Suprapubic skin (tissue), 4 donors: ENCODE measurements around the gene MPP4.

Source experiments
- POLR2A ChIP-seq, 2 donors: fragments of 450-650 bp; IDR thresholded peaks; one replicate each; pipeline ENCODE4 v1.6.1; 2017; ENCODE audit warnings: antibody characterized with exemption in 2 of 2, mild to moderate bottlenecking in 2 of 2, moderate library complexity in 2 of 2
- POLR2AphosphoS5 ChIP-seq, 3 donors: sonication (generic); formaldehyde crosslinking; IDR thresholded peaks; one replicate each; pipeline ENCODE4 v1.6.1; 2017; ENCODE audit warnings: antibody characterized with exemption in 3 of 3
- TF ChIP-seq, protein P1 (sequence below), 2 donors: fragments of 200-600 bp in 1 of 2; fragments of 450-650 bp in 1 of 2; sonication (generic) in 1 of 2; IDR thresholded peaks; one replicate each; pipeline ENCODE4 v1.5.1; 2016 to 2019; ENCODE audit warnings: antibody characterized with exemption in 2 of 2, mild to moderate bottlenecking in 1 of 2, moderate library complexity in 1 of 2

DNA sequence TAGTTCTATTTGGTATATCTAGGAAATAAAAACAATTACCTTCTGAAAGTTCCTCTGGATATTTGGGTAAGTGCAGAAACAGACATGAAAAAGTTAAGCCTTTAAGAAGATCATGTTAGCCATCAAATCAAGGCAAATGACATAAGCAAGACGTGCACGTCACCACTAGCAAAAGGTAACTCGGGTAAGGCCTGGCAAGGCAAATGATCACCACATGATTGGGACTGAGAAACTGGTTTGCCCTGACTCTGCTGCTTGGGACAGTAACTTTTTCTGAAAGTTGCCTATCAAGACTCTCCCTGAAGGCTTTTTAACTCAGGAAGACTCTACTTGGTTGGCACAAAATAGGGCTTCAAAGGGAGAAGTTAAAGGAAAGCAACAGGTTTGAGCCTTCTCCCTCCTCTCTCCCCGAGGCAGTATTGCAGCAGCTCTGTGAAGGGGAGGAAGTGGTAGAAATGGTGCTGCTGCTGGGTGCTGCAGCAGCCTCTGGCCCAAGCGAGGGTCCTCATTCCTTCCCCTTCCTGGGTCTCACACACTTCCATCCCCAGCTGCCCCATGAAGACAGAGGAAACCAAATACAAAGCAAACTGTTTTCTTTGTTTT is 38.0 kb downstream of the MPP4 start:
- TF ChIP-seq POLR2A (IDR thresholded peaks at IDR 0.05) (no peak), POLR2AphosphoS5 (IDR thresholded peaks at IDR 0.05) (no peak)
- TF ChIP-seq, protein P1, sequence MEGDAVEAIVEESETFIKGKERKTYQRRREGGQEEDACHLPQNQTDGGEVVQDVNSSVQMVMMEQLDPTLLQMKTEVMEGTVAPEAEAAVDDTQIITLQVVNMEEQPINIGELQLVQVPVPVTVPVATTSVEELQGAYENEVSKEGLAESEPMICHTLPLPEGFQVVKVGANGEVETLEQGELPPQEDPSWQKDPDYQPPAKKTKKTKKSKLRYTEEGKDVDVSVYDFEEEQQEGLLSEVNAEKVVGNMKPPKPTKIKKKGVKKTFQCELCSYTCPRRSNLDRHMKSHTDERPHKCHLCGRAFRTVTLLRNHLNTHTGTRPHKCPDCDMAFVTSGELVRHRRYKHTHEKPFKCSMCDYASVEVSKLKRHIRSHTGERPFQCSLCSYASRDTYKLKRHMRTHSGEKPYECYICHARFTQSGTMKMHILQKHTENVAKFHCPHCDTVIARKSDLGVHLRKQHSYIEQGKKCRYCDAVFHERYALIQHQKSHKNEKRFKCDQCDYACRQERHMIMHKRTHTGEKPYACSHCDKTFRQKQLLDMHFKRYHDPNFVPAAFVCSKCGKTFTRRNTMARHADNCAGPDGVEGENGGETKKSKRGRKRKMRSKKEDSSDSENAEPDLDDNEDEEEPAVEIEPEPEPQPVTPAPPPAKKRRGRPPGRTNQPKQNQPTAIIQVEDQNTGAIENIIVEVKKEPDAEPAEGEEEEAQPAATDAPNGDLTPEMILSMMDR (IDR thresholded peaks at IDR 0.05) = no peak
